Ishikawa (cell line): Measurements from ENCODE around the gene CNTN4.

Experiments
- CEBPB ChIP-seq: IDR thresholded peaks from 2 replicates; pipeline ENCODE4 v1.6.1; 2012
- CREB1 ChIP-seq: IDR thresholded peaks from 2 replicates; pipeline ENCODE4 v1.6.1; 2012; ENCODE audit warnings: low read depth
- EGR1 ChIP-seq: IDR thresholded peaks from 2 replicates; pipeline ENCODE4 v1.6.1; 2012
- EP300 ChIP-seq: IDR thresholded peaks from 2 replicates; pipeline ENCODE4 v1.6.1; 2012; ENCODE audit warnings: borderline replicate concordance
- FOXM1 ChIP-seq: IDR thresholded peaks from 2 replicates; pipeline ENCODE4 v1.6.1; 2012; ENCODE audit warnings: low read depth, borderline replicate concordance
- MAX ChIP-seq: IDR thresholded peaks from 2 replicates; pipeline ENCODE4 v1.6.1; 2012
- NFIC ChIP-seq: IDR thresholded peaks from 2 replicates; pipeline ENCODE4 v1.6.1; 2012
- RAD21 ChIP-seq: IDR thresholded peaks from 2 replicates; pipeline ENCODE4 v1.6.1; 2012; ENCODE audit warnings: low read depth
- TAF1 ChIP-seq: IDR thresholded peaks from 2 replicates; pipeline ENCODE4 v1.6.1; 2012; ENCODE audit warnings: low read depth, mild to moderate bottlenecking
- TCF12 ChIP-seq: IDR thresholded peaks from 2 replicates; pipeline ENCODE4 v1.6.1; 2012; ENCODE audit warnings: low read depth
- TEAD4 ChIP-seq: IDR thresholded peaks from 2 replicates; pipeline ENCODE4 v1.6.1; 2012
- USF1 ChIP-seq: IDR thresholded peaks from 2 replicates; pipeline ENCODE4 v1.6.1; 2012
- YY1 ChIP-seq: IDR thresholded peaks from 2 replicates; pipeline ENCODE4 v1.6.1; 2012; ENCODE audit warnings: low read depth
- ZBTB7A ChIP-seq: IDR thresholded peaks from 2 replicates; pipeline ENCODE4 v1.6.1; 2012; ENCODE audit warnings: low read depth
- TF ChIP-seq, protein P1 (sequence below): IDR thresholded peaks from 2 replicates; pipeline ENCODE4 v1.6.1; 2012; ENCODE audit warnings: low read depth, mild to moderate bottlenecking

The CNTN4 gene

DNA sequence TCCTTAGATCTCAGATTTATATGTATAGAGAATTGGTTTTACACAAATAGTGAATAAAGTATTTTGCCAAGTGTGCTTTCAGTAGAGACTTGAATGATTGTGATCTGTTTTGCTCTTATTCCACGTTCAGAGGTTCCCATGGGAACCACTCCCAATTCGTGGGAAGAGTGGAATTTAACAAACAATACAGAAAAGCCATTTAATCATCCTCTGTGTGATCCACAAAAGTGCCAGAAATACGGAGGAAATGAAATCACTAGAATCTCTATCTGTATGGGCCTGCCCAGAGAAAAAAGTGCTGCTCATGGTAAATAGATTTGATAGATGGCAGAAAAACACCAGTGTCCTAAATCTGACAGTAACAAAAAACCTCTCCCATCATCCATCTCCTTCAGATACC lies 56.0 kb downstream of the CNTN4 start:
- TF ChIP-seq CEBPB, result no peak
- no peak for TF ChIP-seq NFIC
- TF ChIP-seq TAF1, result no peak
- TF ChIP-seq ZBTB7A, result no peak
- TF ChIP-seq, protein P1, sequence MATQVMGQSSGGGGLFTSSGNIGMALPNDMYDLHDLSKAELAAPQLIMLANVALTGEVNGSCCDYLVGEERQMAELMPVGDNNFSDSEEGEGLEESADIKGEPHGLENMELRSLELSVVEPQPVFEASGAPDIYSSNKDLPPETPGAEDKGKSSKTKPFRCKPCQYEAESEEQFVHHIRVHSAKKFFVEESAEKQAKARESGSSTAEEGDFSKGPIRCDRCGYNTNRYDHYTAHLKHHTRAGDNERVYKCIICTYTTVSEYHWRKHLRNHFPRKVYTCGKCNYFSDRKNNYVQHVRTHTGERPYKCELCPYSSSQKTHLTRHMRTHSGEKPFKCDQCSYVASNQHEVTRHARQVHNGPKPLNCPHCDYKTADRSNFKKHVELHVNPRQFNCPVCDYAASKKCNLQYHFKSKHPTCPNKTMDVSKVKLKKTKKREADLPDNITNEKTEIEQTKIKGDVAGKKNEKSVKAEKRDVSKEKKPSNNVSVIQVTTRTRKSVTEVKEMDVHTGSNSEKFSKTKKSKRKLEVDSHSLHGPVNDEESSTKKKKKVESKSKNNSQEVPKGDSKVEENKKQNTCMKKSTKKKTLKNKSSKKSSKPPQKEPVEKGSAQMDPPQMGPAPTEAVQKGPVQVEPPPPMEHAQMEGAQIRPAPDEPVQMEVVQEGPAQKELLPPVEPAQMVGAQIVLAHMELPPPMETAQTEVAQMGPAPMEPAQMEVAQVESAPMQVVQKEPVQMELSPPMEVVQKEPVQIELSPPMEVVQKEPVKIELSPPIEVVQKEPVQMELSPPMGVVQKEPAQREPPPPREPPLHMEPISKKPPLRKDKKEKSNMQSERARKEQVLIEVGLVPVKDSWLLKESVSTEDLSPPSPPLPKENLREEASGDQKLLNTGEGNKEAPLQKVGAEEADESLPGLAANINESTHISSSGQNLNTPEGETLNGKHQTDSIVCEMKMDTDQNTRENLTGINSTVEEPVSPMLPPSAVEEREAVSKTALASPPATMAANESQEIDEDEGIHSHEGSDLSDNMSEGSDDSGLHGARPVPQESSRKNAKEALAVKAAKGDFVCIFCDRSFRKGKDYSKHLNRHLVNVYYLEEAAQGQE, result no peak
- no peak for TF ChIP-seq TCF12

DNA sequence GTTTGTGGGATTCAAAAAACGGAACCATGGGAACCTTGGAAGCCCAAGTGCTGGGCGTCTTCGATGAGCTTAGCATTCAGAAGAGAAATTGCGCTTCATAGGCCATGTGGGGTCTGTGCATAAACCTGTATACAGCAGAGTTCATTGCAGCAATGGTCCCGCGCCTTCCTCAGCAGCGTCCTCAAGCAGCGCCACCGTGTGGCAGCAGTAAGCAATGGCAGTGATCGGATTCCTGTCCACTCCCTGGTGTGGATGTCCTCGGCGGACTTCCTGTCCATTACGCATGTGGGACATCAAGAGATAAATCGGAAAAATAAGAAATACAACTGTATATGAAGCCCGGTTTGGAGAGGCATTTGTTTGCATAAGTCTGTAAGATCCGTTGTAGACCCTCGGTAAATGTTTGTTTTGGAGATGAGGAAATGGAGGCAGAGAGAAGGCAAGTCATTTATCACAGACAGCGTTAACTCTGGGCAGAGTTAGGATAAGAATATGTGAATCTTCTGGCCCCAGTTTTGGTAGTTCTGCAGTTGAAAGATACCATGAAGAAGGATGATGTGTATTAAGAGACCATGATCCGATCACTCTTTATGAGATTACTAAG lies 57.7 kb downstream of the CNTN4 start:
- TF ChIP-seq TCF12 (no peak), EGR1 (no peak), RAD21 (peak; percentile 12; the same call in 1 of the 2 replicates), NFIC (no peak), FOXM1 (no peak), CREB1 (no peak)
- TF ChIP-seq, protein P1, result no peak

DNA sequence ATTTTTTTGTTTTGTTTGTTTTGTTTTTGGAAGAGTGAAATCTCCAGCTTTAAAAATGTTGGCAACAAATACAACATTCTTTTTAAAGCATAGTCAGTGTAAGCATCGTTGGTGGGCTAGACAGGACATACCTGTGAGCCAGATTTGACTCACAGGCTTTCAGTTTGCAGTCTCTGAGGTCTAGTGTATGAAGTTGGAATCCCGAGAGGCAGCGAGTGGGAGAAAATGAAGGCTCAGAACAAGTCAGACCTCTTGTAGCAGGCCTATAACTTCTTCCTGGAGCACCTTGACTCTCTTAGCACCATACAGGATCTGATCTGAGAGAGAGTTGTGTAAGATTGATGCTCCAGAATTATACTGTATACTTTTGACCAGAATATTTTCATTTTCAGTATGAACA lies 60.2 kb downstream of the CNTN4 start:
- no peak for TF ChIP-seq RAD21
- TF ChIP-seq TAF1, result no peak
- no peak for TF ChIP-seq MAX
- TF ChIP-seq, protein P1, result no peak
- no peak for TF ChIP-seq NFIC
- TF ChIP-seq ZBTB7A, result no peak
- TF ChIP-seq USF1, result no peak
- TF ChIP-seq CREB1, result no peak
- no peak for TF ChIP-seq CEBPB
- no peak for TF ChIP-seq EP300
- no peak for TF ChIP-seq EGR1
- TF ChIP-seq YY1, result no peak
- no peak for TF ChIP-seq FOXM1
- TF ChIP-seq TEAD4, result no peak
- TF ChIP-seq TCF12, result no peak

- TF ChIP-seq, protein P1, result no peak
- TF ChIP-seq TAF1 (no peak), CREB1 (no peak), MAX (no peak), EGR1 (no peak), ZBTB7A (no peak), NFIC (no peak), FOXM1 (no peak), CEBPB (no peak), TCF12 (no peak), YY1 (no peak), EP300 (no peak), USF1 (no peak)
Measured at GRCh38 chr3:2166552-2166951, 67.9 kb downstream of the CNTN4 start.
